ENCODE data around the gene SEPTIN10. TPM values are rescaled to one million over a fixed set of nuclear protein-coding genes. Genes with fewer than 3 reads are reported as not detected.
A peak's percentile ranks its signal among the peaks of the same experiment; 100 is the strongest.
"Not testable (repeated sequence)": the region's sequence is repeated elsewhere in the genome, so short reads cannot be mapped to it uniquely, and the experiment has no call there.

Gene SEPTIN10
- total and polyA plus RNA-seq, 4 donors: 51.6 to 82.6 (median 69.6) TPM

DNA sequence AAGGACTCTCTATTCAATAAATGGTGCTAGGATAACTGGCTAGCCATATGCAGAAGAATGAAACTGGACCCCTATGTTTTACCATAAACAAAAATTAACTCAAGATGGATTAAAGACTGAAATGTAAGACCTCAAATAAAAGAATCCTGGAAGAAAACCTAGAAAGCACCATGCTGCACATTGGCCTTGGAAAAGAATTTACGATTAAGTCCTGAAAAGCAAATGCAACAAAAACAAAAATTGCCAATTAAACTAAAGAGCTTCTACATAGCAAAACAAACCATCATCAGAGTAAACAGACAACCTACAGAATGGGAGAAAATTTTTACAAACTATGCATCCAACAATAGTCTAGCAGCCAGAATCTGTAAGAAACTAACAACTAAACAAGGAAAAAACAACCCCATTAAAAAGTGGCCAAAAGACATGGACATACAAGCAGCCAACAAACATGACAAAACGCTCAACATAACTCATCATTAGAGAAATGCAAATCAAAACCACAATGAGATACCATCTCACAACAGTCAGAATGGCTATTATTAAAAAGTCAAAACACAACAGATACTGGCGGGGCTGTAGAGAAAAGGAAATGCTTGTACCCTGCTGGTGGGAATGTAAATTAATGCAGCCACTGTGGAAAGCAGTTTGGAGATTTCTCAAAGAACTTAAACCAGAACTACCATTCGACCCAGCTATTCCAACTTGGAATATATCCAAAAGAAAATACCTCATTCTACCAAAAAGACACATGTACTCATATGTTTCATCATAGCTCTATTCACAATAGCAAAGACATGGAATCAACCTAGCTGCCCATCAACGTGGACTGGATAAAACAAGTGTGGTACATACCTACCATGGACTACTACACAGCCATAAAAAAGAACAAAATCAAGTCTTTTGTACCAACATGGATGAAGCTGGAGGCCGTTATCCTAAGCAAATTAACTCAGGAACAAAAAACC, 30.6 kb downstream of the SEPTIN10 start:
- H3K27ac ChIP-seq (ENCODE audit: low read depth, low read length): no peak overlapping the region
- 100% methylated on average over 1 of the region's 6 CpGs for WGBS (ENCODE audit: insufficient coverage)
- H3K36me3 ChIP-seq (ENCODE audit: control insufficient read depth, insufficient read depth, low read length): no peaks in the 10 kb centered on the region
- DNase-seq (ENCODE audit: low read depth in 4 of 6, low spot score in 6 of 6): no peak
- no peak overlapping the region for H3K4me3 ChIP-seq (ENCODE audit: low read depth, low read length)
- no peaks in the 10 kb centered on the region for H3K4me1 ChIP-seq (ENCODE audit: control insufficient read depth, insufficient read depth, low read length)
- H3K27me3 ChIP-seq (ENCODE audit: control insufficient read depth, insufficient read depth, low read length): no peaks in the 10 kb centered on the region
- H3K9me3 ChIP-seq (ENCODE audit: control insufficient read depth, insufficient read depth, low read length): no peaks in the 10 kb centered on the region

DNA sequence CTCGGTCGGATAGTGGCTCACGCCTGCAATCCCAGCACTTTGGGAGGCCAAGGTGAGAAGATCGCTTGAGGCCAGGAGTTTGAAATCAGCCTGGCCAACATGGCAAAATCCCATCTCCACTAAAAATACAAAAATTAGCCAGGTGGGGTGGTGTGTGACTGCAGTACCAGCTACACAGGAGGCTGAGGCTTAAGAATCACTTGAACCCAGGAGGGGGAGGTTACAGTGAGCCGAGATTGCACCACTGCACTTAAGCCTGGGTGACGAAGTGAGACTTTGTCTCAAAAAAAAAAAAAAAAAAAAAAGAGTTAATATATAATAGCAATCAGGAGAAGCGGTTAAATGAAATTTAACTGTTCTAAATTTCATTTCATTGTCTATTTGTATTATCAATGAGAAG, 36.1 kb downstream of the SEPTIN10 start:
- not testable (repeated sequence) for DNase-seq (ENCODE audit: low read depth in 4 of 6, low spot score in 6 of 6); H3K36me3 ChIP-seq (ENCODE audit: control insufficient read depth, insufficient read depth, low read length); H3K4me1 ChIP-seq (ENCODE audit: control insufficient read depth, insufficient read depth, low read length); H3K27ac ChIP-seq (ENCODE audit: low read depth, low read length); H3K4me3 ChIP-seq (ENCODE audit: low read depth, low read length); H3K9me3 ChIP-seq (ENCODE audit: control insufficient read depth, insufficient read depth, low read length); H3K27me3 ChIP-seq (ENCODE audit: control insufficient read depth, insufficient read depth, low read length)
- no CpG with 5 or more reads among the region's 7 CpGs for WGBS (ENCODE audit: insufficient coverage)

DNA sequence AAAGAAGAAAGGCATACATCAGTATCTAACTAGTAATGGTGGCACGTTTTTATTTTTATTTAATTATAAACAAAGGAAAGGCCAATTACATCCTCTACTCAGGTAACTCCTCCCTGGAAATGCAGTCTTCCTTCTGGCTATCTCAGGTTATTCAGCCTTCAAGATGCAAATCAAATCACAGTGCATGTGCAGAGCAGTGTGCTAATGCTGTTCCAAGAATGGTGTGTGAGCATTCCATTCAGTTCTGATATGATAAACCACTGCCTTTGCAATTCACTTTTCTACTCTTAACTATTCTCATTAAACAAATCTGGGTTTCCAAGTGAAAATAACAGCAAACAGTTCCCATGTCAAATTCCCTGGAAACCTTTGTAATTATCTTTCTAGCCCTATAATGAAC, 38.4 kb downstream of the SEPTIN10 start:
- no CpG with 5 or more reads among the region's 1 CpG for WGBS (ENCODE audit: insufficient coverage)
- Histone ChIP-seq H3K9me3 (ENCODE audit: control insufficient read depth, insufficient read depth, low read length) (no peaks in the 10 kb centered on the region), H3K4me1 (ENCODE audit: control insufficient read depth, insufficient read depth, low read length) (no peaks in the 10 kb centered on the region), H3K27me3 (ENCODE audit: control insufficient read depth, insufficient read depth, low read length) (no peaks in the 10 kb centered on the region), H3K36me3 (ENCODE audit: control insufficient read depth, insufficient read depth, low read length) (peaks cover 7% of the 10 kb centered on the region), H3K4me3 (ENCODE audit: low read depth, low read length) (no peak overlapping the region), H3K27ac (ENCODE audit: low read depth, low read length) (no peak overlapping the region)
- DNase-seq (ENCODE audit: low read depth in 4 of 6, low spot score in 6 of 6): peak in 1 of 6 donors; percentile 14

DNA sequence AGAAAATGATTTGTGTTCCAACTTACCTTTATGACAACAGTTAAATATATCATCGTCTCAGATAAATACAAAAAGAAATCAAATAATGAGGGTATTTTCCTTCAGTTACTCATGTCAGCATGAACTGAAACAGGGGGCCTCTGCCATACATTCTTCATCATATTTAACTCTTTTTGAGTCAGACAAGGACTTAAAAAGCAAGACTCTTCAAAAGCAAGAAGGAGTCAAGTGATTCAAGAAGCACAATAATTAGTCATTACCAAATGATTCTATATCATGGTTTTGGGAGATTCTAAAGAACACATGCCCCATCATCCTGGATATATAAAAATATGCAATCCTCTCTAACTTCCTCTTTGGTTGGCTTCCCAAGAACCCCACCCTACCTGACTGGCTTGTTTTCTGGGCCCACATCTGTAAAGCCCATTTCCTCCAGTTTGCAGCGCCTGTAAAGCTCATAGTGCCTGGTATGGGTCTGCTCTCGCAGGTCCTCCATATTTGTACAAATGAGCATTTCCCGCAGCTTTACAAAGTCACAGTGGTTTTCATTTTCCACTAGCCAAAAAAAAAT, 49.7 kb downstream of the SEPTIN10 start:
- H3K27ac ChIP-seq (ENCODE audit: low read depth, low read length): no peak overlapping the region
- no peaks in the 10 kb centered on the region for H3K9me3 ChIP-seq (ENCODE audit: control insufficient read depth, insufficient read depth, low read length)
- no peak overlapping the region for H3K4me3 ChIP-seq (ENCODE audit: low read depth, low read length)
- H3K36me3 ChIP-seq (ENCODE audit: control insufficient read depth, insufficient read depth, low read length): peaks cover 6% of the 10 kb centered on the region
- 100% methylated on average over 1 of the region's 4 CpGs for WGBS (ENCODE audit: insufficient coverage)
- no peaks in the 10 kb centered on the region for H3K27me3 ChIP-seq (ENCODE audit: control insufficient read depth, insufficient read depth, low read length)
- DNase-seq (ENCODE audit: low read depth in 4 of 6, low spot score in 6 of 6): no peak
- H3K4me1 ChIP-seq (ENCODE audit: control insufficient read depth, insufficient read depth, low read length): no peaks in the 10 kb centered on the region

DNA sequence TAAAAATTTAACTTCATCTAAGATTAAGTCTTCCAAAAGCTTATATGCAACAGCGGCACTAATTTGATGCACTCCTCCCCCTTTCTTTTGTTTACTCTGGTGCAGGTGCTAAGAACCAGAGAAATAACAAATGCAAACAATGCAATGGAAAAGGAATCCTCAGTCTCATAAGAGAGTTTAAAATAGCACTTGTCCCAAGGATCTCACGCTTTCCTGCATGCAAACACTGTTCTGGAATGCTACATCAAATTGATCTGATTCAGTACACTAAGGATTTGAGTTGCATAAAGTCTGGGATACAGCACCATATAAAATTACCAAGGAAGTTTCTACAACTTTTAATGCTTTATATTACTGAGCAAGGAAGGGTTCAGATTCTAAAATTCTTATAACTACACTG, 50.5 kb downstream of the SEPTIN10 start:
- no CpG with 5 or more reads among the region's 2 CpGs for WGBS (ENCODE audit: insufficient coverage)
- H3K27me3 ChIP-seq (ENCODE audit: control insufficient read depth, insufficient read depth, low read length): no peaks in the 10 kb centered on the region
- peaks cover 6% of the 10 kb centered on the region for H3K36me3 ChIP-seq (ENCODE audit: control insufficient read depth, insufficient read depth, low read length)
- H3K27ac ChIP-seq (ENCODE audit: low read depth, low read length): no peak overlapping the region
- no peak for DNase-seq (ENCODE audit: low read depth in 4 of 6, low spot score in 6 of 6)
- H3K4me3 ChIP-seq (ENCODE audit: low read depth, low read length): no peak overlapping the region
- no peaks in the 10 kb centered on the region for H3K9me3 ChIP-seq (ENCODE audit: control insufficient read depth, insufficient read depth, low read length)
- no peaks in the 10 kb centered on the region for H3K4me1 ChIP-seq (ENCODE audit: control insufficient read depth, insufficient read depth, low read length)

DNA sequence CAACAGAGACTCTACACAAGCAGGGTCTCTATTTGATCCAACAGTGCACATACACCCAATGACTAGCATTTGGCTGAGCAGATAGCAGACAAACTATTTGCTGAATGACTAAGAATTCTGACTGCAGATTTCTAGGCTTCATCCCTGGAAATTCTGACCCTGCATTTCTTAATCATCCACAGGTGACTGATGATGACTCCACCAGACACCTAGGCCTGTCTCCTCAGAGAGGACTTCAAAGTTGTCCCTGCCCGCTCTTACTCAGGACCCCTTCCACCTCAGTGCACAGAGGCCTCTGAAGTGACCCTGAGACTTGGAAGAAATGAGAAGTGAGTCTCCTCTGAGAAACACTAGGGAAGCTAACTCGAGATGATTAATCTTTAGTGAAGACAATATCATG, 51.3 kb downstream of the SEPTIN10 start:
- no peak overlapping the region for H3K27ac ChIP-seq (ENCODE audit: low read depth, low read length)
- no peaks in the 10 kb centered on the region for H3K27me3 ChIP-seq (ENCODE audit: control insufficient read depth, insufficient read depth, low read length)
- 100% methylated on average over 1 of the region's 2 CpGs for WGBS (ENCODE audit: insufficient coverage)
- H3K4me1 ChIP-seq (ENCODE audit: control insufficient read depth, insufficient read depth, low read length): no peaks in the 10 kb centered on the region
- no peak for DNase-seq (ENCODE audit: low read depth in 4 of 6, low spot score in 6 of 6)
- H3K4me3 ChIP-seq (ENCODE audit: low read depth, low read length): no peak overlapping the region
- H3K9me3 ChIP-seq (ENCODE audit: control insufficient read depth, insufficient read depth, low read length): no peaks in the 10 kb centered on the region
- peaks cover 6% of the 10 kb centered on the region for H3K36me3 ChIP-seq (ENCODE audit: control insufficient read depth, insufficient read depth, low read length)

DNA sequence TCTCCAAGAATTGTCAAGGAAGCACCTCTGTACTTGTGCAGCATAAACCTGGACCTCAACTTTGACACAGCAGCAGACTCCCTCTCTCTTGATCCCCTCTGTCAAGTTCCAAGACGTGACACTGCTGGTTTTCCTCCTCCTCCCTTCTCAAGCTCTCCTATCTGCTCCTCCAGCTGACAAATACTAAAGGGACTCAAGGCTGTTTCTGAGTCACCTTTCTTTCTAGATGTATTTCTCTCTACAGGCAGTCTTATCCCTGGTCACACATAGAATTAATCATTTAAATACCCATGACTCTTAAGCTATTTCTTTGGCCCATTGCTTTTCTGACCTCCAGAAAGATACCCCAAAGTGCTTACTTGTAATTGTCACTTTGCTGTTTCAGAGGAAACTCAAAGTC, 53.5 kb downstream of the SEPTIN10 start:
- 100% methylated on average over 1 of the region's 1 CpG for WGBS (ENCODE audit: insufficient coverage)
- H3K27ac ChIP-seq (ENCODE audit: low read depth, low read length): no peak overlapping the region
- no peaks in the 10 kb centered on the region for H3K9me3 ChIP-seq (ENCODE audit: control insufficient read depth, insufficient read depth, low read length)
- H3K4me1 ChIP-seq (ENCODE audit: control insufficient read depth, insufficient read depth, low read length): no peaks in the 10 kb centered on the region
- no peak for DNase-seq (ENCODE audit: low read depth in 4 of 6, low spot score in 6 of 6)
- H3K4me3 ChIP-seq (ENCODE audit: low read depth, low read length): no peak overlapping the region
- H3K27me3 ChIP-seq (ENCODE audit: control insufficient read depth, insufficient read depth, low read length): no peaks in the 10 kb centered on the region
- peaks cover 4% of the 10 kb centered on the region for H3K36me3 ChIP-seq (ENCODE audit: control insufficient read depth, insufficient read depth, low read length)

DNA sequence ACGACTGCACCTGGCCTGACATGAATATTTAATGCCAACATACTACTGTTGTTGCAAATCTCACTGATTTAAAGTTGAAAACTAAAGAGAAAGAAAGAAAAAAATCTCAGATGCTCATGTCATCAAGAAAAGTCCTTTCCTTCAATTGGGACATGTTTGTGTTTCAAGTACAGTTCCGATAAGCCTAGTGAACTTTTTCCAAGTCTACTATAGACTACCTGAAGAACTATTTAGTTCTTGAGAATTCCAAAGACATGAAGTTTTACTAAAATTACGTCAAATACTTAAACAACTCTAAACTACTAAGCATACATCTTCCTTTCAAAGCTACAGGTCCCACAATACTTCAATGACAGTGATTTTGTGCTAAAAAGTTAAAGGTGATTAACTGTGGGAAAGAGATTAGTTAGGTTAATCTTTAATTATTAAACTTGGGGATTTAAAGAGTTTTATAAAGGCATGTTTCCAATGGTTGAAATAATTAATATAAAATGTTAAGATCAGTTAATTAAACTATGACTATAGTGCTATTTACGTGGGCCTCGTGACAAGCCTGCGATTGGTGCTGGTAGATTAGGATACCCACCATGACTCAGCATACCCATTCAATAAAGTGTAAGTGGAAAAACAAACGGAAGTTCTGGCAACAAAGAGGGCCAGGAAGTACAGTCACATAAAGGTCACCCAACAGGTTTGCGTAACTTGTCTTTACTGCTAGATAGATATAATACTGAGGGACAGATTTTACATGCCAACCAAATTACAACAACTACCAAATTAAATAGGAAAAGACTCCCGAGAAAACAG, 55.5 kb downstream of the SEPTIN10 start:
- Histone ChIP-seq H3K9me3 (ENCODE audit: control insufficient read depth, insufficient read depth, low read length) (no peaks in the 10 kb centered on the region), H3K27ac (ENCODE audit: low read depth, low read length) (no peak overlapping the region), H3K27me3 (ENCODE audit: control insufficient read depth, insufficient read depth, low read length) (no peaks in the 10 kb centered on the region), H3K4me1 (ENCODE audit: control insufficient read depth, insufficient read depth, low read length) (no peaks in the 10 kb centered on the region), H3K36me3 (ENCODE audit: control insufficient read depth, insufficient read depth, low read length) (peaks cover 4% of the 10 kb centered on the region), H3K4me3 (ENCODE audit: low read depth, low read length) (no peak overlapping the region)
- no peak for DNase-seq (ENCODE audit: low read depth in 4 of 6, low spot score in 6 of 6)
- no CpG with 5 or more reads among the region's 9 CpGs for WGBS (ENCODE audit: insufficient coverage)

DNA sequence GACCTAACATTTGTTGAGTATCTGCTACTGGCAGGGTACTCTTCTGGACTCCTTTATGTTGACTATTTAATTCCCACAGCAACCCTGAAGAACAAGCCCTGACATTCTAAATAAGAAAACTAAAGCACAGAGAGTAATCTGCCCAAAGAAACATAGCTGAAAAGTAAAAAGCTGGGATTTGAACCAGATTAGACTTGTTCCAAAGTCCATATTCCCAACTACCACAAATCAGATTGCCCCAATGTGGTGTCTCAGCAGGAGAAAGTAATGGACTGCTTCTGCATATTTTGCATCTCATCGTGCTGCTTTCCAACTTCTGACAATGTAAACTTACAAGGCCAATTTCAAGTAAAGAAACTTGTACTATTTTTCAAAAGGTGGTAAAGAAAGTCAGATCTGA, 56.5 kb downstream of the SEPTIN10 start:
- Histone ChIP-seq H3K27ac (ENCODE audit: low read depth, low read length) (no peak overlapping the region), H3K36me3 (ENCODE audit: control insufficient read depth, insufficient read depth, low read length) (peaks cover 6% of the 10 kb centered on the region), H3K27me3 (ENCODE audit: control insufficient read depth, insufficient read depth, low read length) (no peaks in the 10 kb centered on the region), H3K9me3 (ENCODE audit: control insufficient read depth, insufficient read depth, low read length) (no peaks in the 10 kb centered on the region), H3K4me1 (ENCODE audit: control insufficient read depth, insufficient read depth, low read length) (no peaks in the 10 kb centered on the region), H3K4me3 (ENCODE audit: low read depth, low read length) (no peak overlapping the region)
- WGBS (ENCODE audit: insufficient coverage): no CpG with 5 or more reads among the region's 1 CpG
- no peak for DNase-seq (ENCODE audit: low read depth in 4 of 6, low spot score in 6 of 6)
